GM12878 (cell line): ENCODE data around the gene GOLGA6L7. TPM values are rescaled to one million over a fixed set of nuclear protein-coding genes. Genes with fewer than 3 reads are reported as not detected.

ENCODE experiments used
- ATAC-seq: fragments of 200-7000 bp; cut with Tn5 transposase; 3 replicates; pipeline ENCODE4 v1.9.1; 2020; ENCODE audit warnings: mild to moderate bottlenecking, moderate library complexity
- BruUV-seq: library from RNA; stranded (reverse); fragments of 400-500 nt; replicated peaks from 2 replicates; lab custom pipeline; 2021; lab: Mats Ljungman, UMichigan
- CTCF ChIA-PET: fragments of 300-600 bp; sonication (Branson Sonifier 250); formaldehyde crosslinking; extraction: SDS; loops from one replicate; lab custom pipeline; 2021; ENCODE audit warnings: inconsistent platforms; lab: Yijun Ruan, JAX
- POLR2A ChIA-PET: fragments of 350-600 bp; formaldehyde crosslinking; extraction: SDS; loops from one replicate; lab custom pipeline; 2021; ENCODE audit warnings: inconsistent platforms; lab: Charles Lee
- RAD21 ChIA-PET: fragments of 300-600 bp; sonication (Branson Sonifier 250); formaldehyde crosslinking; loops from one replicate; lab custom pipeline; 2023; ENCODE audit warnings: antibody characterized with exemption; ENCODE audit not compliant: unreplicated experiment; lab: Charles Lee
- SMC1A ChIA-PET: fragments of 300-600 bp; sonication (Branson Sonifier 250); formaldehyde crosslinking; loops from one replicate; lab custom pipeline; 2023; ENCODE audit not compliant: unreplicated experiment, uncharacterized antibody; lab: Charles Lee
- DNase-seq: peaks from one replicate; pipeline ENCODE4 v3.0.0-alpha.2; 2011; ENCODE audit warnings: low read depth, low spot score
- FAIRE-seq: peaks from 3 replicates; lab custom pipeline; 2011; peaks lifted over from hg19 to GRCh38; lab: Jason Lieb, UNC
- H2AFZ ChIP-seq: 2 replicates; pipeline ENCODE4 v1.6.0; 2011; ENCODE audit warnings: low read depth, low read length, control low read depth; ENCODE audit not compliant: control insufficient read depth
- H3K27ac ChIP-seq: 2 replicates; pipeline ENCODE4 v1.5.1; 2011; ENCODE audit warnings: control low read depth; ENCODE audit not compliant: control insufficient read depth, insufficient read depth
- H3K27me3 ChIP-seq, 2 experiments: replicated peaks in 1 of 2; 2 replicates each; pipeline versions ENCODE4 v1.6.0 to v1.6.1; 2011; ENCODE audit warnings: low read length in 1 of 2; ENCODE audit not compliant: control insufficient read depth in 2 of 2, insufficient read depth in 2 of 2
- H3K36me3 ChIP-seq, 2 experiments: 2 replicates each; pipeline ENCODE4 v1.5.1; 2011; ENCODE audit warnings: low read length in 1 of 2; ENCODE audit not compliant: control insufficient read depth in 2 of 2, insufficient read depth in 2 of 2
- H3K4me1 ChIP-seq: 2 replicates; pipeline ENCODE4 v1.6.1; 2011; ENCODE audit warnings: mild to moderate bottlenecking, low read length, moderate library complexity, mixed read lengths; ENCODE audit not compliant: control insufficient read depth, insufficient read depth
- H3K4me2 ChIP-seq: 2 replicates; pipeline ENCODE4 v1.6.0; 2011; ENCODE audit warnings: control low read depth; ENCODE audit not compliant: control insufficient read depth, insufficient read depth
- H3K4me3 ChIP-seq: fragments of 200-600 bp; sonication (generic); 2 replicates; pipeline ENCODE4 v1.5.1; 2016
- H3K79me2 ChIP-seq: 2 replicates; pipeline ENCODE4 v1.6.0; 2011; ENCODE audit warnings: low read length; ENCODE audit not compliant: control insufficient read depth, insufficient read depth
- H3K9ac ChIP-seq: 2 replicates; pipeline ENCODE4 v1.8.0; 2011; ENCODE audit warnings: low read length, control low read depth, mixed read lengths; ENCODE audit not compliant: control insufficient read depth, insufficient read depth
- H3K9me3 ChIP-seq: replicated peaks from 3 replicates; pipeline ENCODE4 v1.5.1; 2011; ENCODE audit warnings: mild to moderate bottlenecking, low read length; ENCODE audit not compliant: control insufficient read depth, insufficient read depth
- H4K20me1 ChIP-seq: 2 replicates; pipeline ENCODE4 v1.6.0; 2011; ENCODE audit not compliant: control insufficient read depth, insufficient read depth
- ASH2L ChIP-seq: fragments of 300-600, 200-600 bp; sonication (generic); IDR thresholded peaks from 2 replicates; pipeline ENCODE4 v1.6.1; 2017; ENCODE audit warnings: low read depth, mild to moderate bottlenecking, borderline replicate concordance
- CHD4 ChIP-seq: fragments of 200-600 bp; sonication (generic); IDR thresholded peaks from 2 replicates; pipeline ENCODE4 v1.6.1; 2016; ENCODE audit warnings: mild to moderate bottlenecking
- DPF2 ChIP-seq: fragments of 450-650 bp; IDR thresholded peaks from 2 replicates; pipeline ENCODE4 v1.6.1; 2017; ENCODE audit warnings: mild to moderate bottlenecking
- ESRRA ChIP-seq: IDR thresholded peaks from 2 replicates; pipeline ENCODE4 v1.6.1; 2012; ENCODE audit warnings: mild to moderate bottlenecking, low read length, improper control_type of control experiment
- HDGF ChIP-seq: fragments of 450-650 bp; IDR thresholded peaks from 2 replicates; pipeline ENCODE4 v1.6.1; 2016; ENCODE audit warnings: antibody characterized with exemption
- KAT2A ChIP-seq: conservative IDR thresholded peaks from 2 replicates; pipeline ENCODE4 v1.6.1; 2011; ENCODE audit warnings: low read depth, low read length; ENCODE audit not compliant: control insufficient read depth
- KDM1A ChIP-seq: fragments of 200-600 bp; sonication (generic); IDR thresholded peaks from 2 replicates; pipeline ENCODE4 v1.6.1; 2016; ENCODE audit warnings: borderline replicate concordance
- KLF5 ChIP-seq: fragments of 450-650 bp; IDR thresholded peaks from 2 replicates; pipeline ENCODE4 v1.6.1; 2014; ENCODE audit warnings: mild to moderate bottlenecking; ENCODE audit not compliant: partially characterized antibody
- SMARCA5 ChIP-seq: fragments of 450-650 bp; IDR thresholded peaks from 2 replicates; pipeline ENCODE4 v1.6.1; 2017; ENCODE audit warnings: mild to moderate bottlenecking
- SMC3 ChIP-seq: IDR thresholded peaks from 2 replicates; pipeline ENCODE4 v1.6.1; 2011; ENCODE audit warnings: low read length, improper control_type of control experiment, borderline replicate concordance
- SREBF2 ChIP-seq: IDR thresholded peaks from 2 replicates; pipeline ENCODE4 v1.6.1; 2012; ENCODE audit warnings: mild to moderate bottlenecking, low read length
- TARDBP ChIP-seq: IDR thresholded peaks from 2 replicates; pipeline ENCODE4 v1.6.1; 2016; ENCODE audit warnings: borderline replicate concordance
- WRNIP1 ChIP-seq: IDR thresholded peaks from 2 replicates; pipeline ENCODE4 v1.6.1; 2011; ENCODE audit warnings: low read depth, low read length, improper control_type of control experiment, borderline replicate concordance
- WGBS: methylation state at CpG from one replicate; pipeline ENCODE4 v1.1.6; 2016; ENCODE audit warnings: low lambda C conversion rate; ENCODE audit not compliant: insufficient replicate concordance, insufficient coverage; ENCODE audit errors: missing lambda C conversion rate; 5-methylcytosine and 5-hydroxymethylcytosine counted together
- in situ Hi-C: fragments of 300-500 bp; cut with MboI; formaldehyde crosslinking; loops from 9 replicates; pipeline ENCODE4 v1.14.3; 2018; ENCODE audit warnings: mixed read lengths
- intact Hi-C: fragments of 100-400 bp; cut with micrococcal nuclease; formaldehyde crosslinking; loops from one replicate; pipeline ENCODE4 v1.14.2; 2022; ENCODE audit not compliant: unreplicated experiment
- polyA plus RNA-seq, 11 experiments: library from polyadenylated mRNA; depleted of rRNA in 4 of 11; unstranded in 6 of 11; stranded (reverse) in 5 of 11; fragments of >200 nt; fragmentation: Nextera tagmentation in 4 of 11; fragmentation: Illumina TruSeq in 1 of 11; extraction: Ambion mirVana in 4 of 11; extraction: Trizol in 1 of 11; gene quantifications; 1 replicate in 1 of 11; 2 replicates in 10 of 11; pipeline versions ENCODE4 v1.2.1 to v1.2.3, GENCODE V29; 2011 to 2016; ENCODE audit warnings: inconsistent platforms in 2 of 11, missing spikeins in 2 of 11, low read depth in 1 of 11
- total RNA-seq, 4 experiments: library from RNA; depleted of rRNA in 3 of 4; stranded (reverse); fragments of >200 nt in 3 of 4; fragmentation: Illumina TruSeq in 1 of 4; extraction: Trizol in 1 of 4; gene quantifications; 2 replicates each; pipeline versions ENCODE4 v1.2.1 to v1.2.3, GENCODE V29; 2013 to 2021
- TF ChIP-seq, protein P1 (sequence below): fragments of 450-650 bp; conservative IDR thresholded peaks from 2 replicates; pipeline ENCODE4 v1.6.1; 2017; ENCODE audit warnings: mild to moderate bottlenecking, moderate library complexity
- TF ChIP-seq, protein P2 (sequence below): fragments of 150-350 bp; IDR thresholded peaks from 2 replicates; pipeline ENCODE4 v1.6.1; 2014; ENCODE audit warnings: mild to moderate bottlenecking, low read depth, low read length
- TF ChIP-seq, protein P3 (sequence below): fragments of 150-350 bp; IDR thresholded peaks from 2 replicates; pipeline ENCODE4 v1.6.1; 2016; ENCODE audit warnings: low read depth, low read length

The GOLGA6L7 gene
- total and polyA plus RNA-seq, 10 of the 15 experiments (the other 5 are each of a cell fraction or from before 2014, with no cell fraction given): not detected

DNA sequence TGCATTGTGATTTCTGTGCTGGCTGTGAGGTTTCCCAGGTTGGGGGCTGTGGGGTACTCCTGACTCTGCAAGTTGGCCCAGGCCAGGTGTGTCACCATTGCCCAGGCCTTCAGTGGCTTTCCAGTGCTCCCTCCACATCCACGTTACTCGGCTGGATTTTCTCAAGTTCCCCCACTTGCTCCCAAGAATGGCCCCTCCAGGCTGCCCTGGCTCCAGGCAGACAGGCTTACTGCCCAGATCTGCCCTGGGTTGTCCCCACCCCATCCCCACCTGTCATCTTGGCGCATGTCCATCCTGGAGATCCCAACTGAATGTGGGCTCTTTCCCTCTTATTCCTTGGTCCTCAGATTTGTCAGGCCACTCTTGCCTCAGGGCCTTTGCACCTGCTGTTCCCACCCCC, 40.9 kb upstream of the GOLGA6L7 start:
- Histone ChIP-seq H3K36me3 (no peaks in the 10 kb centered on the region), H3K9ac (no peak overlapping the region), H3K9me3 (no peaks in the 10 kb centered on the region), H3K4me2 (no peak overlapping the region), H4K20me1 (no peaks in the 10 kb centered on the region), H3K27me3 (peaks cover 0 to 5% of the 10 kb centered on the region in 2 experiments; a peak in 2 of 4 replicates), H3K79me2 (no peaks in the 10 kb centered on the region), H3K4me3 (no peak overlapping the region), H2AFZ (no peak overlapping the region), H3K27ac (no peak overlapping the region), H3K4me1 (no peaks in the 10 kb centered on the region)
- TF ChIP-seq SREBF2 (no peak), KAT2A (no peak), DPF2 (no peak), KLF5 (no peak), WRNIP1 (no peak), ASH2L (no peak), ESRRA (no peak), SMARCA5 (no peak), KDM1A (no peak), CHD4 (no peak), TARDBP (no peak), SMC3 (no peak), HDGF (no peak)
- TF ChIP-seq, protein P1, sequence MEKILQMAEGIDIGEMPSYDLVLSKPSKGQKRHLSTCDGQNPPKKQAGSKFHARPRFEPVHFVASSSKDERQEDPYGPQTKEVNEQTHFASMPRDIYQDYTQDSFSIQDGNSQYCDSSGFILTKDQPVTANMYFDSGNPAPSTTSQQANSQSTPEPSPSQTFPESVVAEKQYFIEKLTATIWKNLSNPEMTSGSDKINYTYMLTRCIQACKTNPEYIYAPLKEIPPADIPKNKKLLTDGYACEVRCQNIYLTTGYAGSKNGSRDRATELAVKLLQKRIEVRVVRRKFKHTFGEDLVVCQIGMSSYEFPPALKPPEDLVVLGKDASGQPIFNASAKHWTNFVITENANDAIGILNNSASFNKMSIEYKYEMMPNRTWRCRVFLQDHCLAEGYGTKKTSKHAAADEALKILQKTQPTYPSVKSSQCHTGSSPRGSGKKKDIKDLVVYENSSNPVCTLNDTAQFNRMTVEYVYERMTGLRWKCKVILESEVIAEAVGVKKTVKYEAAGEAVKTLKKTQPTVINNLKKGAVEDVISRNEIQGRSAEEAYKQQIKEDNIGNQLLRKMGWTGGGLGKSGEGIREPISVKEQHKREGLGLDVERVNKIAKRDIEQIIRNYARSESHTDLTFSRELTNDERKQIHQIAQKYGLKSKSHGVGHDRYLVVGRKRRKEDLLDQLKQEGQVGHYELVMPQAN: no peak
- TF ChIP-seq, protein P2, sequence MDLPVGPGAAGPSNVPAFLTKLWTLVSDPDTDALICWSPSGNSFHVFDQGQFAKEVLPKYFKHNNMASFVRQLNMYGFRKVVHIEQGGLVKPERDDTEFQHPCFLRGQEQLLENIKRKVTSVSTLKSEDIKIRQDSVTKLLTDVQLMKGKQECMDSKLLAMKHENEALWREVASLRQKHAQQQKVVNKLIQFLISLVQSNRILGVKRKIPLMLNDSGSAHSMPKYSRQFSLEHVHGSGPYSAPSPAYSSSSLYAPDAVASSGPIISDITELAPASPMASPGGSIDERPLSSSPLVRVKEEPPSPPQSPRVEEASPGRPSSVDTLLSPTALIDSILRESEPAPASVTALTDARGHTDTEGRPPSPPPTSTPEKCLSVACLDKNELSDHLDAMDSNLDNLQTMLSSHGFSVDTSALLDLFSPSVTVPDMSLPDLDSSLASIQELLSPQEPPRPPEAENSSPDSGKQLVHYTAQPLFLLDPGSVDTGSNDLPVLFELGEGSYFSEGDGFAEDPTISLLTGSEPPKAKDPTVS: no peak
- TF ChIP-seq, protein P3, sequence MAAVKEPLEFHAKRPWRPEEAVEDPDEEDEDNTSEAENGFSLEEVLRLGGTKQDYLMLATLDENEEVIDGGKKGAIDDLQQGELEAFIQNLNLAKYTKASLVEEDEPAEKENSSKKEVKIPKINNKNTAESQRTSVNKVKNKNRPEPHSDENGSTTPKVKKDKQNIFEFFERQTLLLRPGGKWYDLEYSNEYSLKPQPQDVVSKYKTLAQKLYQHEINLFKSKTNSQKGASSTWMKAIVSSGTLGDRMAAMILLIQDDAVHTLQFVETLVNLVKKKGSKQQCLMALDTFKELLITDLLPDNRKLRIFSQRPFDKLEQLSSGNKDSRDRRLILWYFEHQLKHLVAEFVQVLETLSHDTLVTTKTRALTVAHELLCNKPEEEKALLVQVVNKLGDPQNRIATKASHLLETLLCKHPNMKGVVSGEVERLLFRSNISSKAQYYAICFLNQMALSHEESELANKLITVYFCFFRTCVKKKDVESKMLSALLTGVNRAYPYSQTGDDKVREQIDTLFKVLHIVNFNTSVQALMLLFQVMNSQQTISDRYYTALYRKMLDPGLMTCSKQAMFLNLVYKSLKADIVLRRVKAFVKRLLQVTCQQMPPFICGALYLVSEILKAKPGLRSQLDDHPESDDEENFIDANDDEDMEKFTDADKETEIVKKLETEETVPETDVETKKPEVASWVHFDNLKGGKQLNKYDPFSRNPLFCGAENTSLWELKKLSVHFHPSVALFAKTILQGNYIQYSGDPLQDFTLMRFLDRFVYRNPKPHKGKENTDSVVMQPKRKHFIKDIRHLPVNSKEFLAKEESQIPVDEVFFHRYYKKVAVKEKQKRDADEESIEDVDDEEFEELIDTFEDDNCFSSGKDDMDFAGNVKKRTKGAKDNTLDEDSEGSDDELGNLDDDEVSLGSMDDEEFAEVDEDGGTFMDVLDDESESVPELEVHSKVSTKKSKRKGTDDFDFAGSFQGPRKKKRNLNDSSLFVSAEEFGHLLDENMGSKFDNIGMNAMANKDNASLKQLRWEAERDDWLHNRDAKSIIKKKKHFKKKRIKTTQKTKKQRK: no peak
- WGBS: 41% methylated on average over 2 of the region's 3 CpGs
- ChIA-PET SMC1A (no interaction called here), RAD21 (no interaction called here), POLR2A (no interaction called here), CTCF (no interaction called here)
- BruUV-seq: no TSS peak
- in situ Hi-C loops (no loop called here), intact Hi-C loops (no loop called here)
- ATAC-seq (no peak), FAIRE-seq (no peak), DNase-seq (no peak)
